HG02798 (cell line): ENCODE measurements around the gene FAM200B.

Source experiments
- ATAC-seq: cut with Tn5 transposase; IDR thresholded peaks from one replicate; pipeline ENCODE4 v1.9.1; 2021; ENCODE audit warnings: mild to moderate bottlenecking; ENCODE audit not compliant: unreplicated experiment, poor library complexity

Gene FAM200B

DNA sequence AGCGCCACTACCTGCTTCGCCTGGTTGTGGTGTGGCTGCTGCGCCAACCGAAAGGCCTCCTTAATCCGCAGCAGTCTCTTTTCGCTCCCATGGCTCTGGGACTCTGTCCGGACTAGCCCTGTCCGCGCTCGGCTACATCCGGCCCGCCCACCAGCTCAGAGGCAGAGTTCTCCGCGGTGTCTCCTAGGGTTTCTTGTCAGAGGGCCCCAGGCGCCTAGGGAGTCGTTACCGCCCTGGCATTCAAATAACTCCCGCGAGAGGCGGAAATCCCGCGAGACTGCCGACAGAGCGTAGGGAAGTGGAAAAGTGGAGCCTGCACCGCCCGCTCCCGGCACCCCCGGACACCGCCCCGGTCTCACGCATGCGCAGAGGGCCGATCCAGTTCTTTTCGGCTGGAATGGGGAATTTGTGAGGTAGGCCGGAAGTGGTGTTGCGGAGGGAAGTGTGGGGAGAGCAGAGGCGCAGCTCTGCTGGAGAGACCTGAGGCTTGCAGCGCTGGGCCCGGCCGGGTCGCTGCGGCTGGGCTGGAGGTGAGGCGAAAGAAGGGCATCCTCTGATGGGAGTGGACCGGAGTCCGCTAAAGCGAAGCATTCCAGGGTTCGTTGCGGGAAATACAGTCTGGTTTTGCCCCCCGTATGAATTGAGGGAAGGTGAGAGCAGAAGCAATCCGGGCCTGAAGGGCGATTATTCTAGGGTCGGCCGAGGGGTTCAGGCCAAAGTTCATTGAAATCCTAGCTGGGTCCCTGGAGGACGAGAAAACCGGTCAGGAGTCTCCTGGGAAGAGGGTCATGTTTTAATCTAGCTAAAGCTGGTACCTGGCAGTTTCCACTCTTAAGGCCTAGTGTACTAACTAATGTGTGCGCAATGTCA lies at the start of gene FAM200B:
TSS of gene FAM200B (plus strand) at position 456 of the 870 bp plus-strand sequence. CDS start 5,151 bp downstream, outside the sequence.
- peak; percentile 94 for ATAC-seq

DNA sequence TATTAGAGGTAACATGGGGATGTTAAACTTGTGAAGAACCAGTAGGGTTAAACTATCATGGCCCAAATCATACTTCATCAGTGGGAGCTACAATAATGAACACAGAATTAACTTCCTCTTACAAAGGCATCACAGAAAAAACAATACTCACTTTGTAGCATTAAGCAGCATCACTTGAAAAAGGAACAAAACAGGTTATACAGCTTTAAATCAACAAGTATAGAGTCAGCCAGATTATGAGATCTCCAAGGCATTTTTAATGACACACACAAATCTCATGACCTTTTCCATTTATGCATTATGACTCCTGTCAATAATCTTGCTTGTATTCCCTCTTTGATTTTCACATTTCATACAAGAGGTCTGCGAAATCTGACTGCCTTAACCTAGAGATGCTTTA lies 44.8 kb upstream of the FAM200B start:
- no peak for ATAC-seq

DNA sequence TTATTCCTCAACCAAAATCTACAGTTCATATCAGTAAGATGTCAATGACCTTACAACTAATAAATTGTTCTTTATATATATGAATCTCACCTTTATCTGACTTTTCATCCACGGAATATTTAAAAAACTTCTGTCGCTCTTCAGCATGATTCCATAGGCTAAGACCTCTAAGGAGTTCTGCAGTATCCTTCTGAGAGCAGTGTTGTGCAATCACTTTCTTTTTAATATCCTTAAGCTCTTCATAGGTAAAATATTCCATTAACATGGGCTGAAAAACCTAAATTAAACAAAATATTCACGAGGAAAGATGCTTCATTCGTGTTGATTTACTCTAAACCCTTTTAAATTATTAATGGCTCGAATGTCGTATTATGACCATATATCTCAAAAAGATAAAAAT lies 43.2 kb upstream of the FAM200B start:
- no peak for ATAC-seq

DNA sequence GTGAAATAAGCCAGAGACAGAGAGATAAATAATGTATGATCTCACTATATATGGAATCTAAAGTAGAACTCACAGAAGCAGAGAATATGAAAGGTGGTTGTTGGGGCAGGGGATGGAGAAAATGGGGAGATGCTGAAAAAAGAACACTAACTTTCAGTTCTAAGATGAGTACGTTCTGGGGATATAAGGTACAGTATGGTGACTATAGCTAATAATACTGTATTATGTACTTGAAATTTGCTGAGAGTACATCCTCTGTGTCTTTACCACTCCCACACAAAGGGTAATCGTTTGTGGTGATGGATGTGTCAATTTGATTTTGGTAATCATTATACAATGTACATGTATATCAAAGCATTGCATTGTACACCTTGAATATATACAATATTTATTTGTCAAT lies 33.0 kb upstream of the FAM200B start:
- no peak for ATAC-seq

DNA sequence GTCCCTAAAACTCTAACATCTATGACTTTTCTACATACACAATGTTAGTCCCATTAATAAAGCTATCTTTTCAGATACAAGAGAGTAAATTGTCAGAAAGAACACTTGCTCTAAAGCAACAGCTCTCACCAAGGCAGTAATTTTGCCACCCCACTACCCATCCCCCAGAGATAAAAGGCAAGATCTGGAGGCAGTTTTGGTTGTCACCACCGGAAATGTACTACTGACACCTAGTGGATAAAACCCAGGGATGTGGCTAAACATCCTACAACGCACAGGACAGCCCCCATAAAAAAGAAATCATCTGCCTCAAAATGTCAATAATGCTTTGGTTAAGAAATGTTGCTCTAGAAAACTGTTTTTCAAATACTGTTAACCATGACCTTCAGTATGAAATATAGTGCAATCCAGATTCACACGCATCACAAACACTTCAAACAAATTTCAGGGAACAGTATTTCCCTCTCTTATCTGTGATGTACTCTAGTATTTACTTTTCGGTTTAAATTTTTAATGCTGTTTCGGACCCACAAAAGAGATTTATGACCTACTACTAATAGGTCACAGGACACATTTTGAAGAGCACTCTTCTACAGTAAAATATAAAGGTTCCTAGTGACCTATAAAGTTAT lies 31.6 kb upstream of the FAM200B start:
- peak; percentile 55 for ATAC-seq

DNA sequence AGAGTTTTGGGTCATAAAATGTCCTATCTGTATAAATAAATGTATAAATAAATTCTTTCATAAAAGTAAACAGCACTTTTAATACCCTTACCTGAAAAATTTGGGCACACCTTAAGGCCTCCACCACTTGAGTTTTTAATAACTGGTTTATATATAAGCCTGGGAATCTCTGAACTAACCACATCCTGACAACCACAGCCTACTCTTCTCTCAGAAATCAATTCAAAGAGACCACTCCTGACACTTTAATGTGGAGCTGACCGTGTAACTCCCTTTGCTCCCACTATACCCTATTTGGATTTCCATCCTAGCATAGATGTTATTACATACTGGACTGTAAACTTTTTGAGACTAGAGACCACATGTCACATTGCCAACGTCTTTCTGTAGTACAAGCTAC lies 30.0 kb upstream of the FAM200B start:
- ATAC-seq: no peak

DNA sequence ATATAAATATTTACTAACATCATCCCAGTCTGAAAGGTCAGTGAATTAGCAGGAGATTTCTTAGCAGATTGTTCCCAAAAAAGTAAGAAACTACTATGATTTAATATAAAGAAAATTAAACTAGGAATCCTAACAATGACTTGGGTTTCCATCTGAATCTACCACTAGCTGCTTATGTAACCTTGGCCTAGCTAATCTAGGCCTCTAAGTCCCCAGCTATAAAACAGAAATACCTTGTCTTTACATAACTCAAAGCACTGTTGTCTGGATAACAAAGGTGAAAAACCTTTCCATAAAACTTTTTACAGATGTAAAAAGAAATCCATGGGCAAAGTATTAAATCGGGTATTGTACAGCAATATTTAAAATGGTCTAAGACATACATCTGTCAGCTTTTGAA lies 29.4 kb upstream of the FAM200B start:
- no peak for ATAC-seq

DNA sequence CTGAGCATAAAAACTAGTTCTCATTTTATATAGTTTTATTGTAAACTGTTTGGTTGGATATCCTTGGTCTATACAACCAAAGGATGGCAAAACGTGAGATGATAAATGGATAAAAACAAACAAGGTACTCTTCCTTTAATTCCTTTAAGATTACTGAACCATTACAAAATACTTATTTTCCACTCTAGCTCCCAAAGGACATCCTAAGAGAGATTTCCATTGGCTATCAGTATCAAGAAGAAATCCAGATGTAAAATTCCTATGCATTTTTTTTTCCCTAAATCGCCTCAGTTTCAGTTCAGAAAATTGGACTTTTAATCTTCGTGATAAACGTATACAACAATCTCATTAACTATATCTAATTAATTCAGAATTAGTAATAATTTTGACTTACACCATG lies 28.8 kb upstream of the FAM200B start:
- ATAC-seq: no peak

DNA sequence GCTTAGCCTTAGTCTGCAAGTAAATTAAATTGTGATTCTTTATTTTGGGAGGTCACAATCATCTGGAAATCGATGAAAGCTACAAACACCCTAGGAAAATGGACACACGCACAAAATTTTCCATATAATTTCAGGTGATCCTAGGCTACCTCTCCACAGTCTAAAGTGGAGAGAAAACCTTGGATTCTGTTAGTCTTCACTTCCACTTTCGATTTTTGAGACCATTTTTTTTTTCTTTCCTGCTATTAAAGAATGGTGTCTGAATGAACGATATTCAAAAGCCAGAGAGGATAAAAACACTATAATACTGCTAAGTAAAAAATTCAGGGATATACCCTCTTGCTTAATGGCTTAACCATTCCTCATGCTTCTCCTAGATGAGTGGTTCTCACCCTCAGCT lies 28.2 kb upstream of the FAM200B start:
- no peak for ATAC-seq

DNA sequence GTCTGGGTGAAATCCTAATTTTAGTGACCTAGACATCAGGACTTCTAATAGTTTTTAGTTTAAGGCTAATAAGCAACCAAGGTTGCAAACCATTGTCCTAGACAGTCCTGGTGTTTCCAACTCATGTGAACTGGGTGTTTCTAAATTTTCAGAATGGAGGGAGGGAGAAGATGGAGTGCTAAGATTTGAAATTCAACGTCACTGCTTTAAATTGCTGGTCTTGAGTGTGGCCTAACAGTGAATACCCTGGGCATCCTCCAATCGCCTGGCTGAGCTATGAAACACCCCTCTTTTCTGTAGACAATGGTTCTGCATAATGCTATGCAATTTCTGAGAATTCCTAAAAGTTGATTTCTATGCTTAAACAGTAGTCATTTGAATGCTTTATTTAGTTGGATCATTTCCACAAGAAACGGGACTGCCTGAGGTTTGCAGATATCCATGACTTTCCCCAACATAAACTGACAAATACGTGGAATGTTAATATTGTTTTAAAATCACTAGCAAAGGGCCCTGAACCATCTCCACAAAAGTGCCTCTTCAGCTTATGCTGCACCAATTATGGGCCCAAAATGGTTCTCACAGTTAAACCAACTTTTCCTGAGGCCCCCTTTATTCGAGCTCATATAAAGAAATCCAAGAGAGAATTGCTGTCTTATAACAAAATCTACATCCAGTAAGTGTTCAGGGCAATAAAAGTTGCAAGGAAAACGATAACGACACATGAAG lies 27.6 kb upstream of the FAM200B start:
- no peak for ATAC-seq

DNA sequence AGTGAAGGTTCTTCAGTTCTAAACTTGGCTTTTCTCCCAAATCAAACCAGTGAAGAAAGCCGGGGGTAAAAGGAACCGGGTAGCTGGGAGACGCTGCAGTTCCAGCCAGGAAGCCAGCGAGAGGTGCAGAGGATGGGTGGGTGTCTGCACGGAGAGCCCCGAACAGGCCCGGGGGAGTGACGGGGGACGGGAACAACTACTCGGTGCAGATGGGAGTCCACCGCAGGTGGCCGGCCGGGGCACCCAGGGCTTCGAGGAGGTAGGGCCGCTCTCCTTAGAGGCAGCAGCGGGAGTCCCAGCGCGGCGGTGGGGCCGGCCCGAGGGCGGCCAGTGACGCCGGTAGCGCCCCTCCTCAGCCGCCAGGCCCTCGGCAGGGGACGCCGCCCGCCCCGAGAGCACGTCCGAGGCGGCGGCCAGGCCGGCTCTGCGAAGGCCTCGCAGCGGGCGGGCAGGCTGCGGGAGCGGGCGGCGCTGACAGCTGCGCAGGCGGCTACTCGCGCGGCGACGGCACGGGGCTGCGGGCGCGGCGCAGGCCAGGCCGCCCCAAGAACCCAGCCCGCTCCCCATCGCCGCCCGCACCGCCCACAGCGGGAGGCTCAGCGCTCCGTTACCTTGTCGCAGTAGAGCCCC lies 26.9 kb upstream of the FAM200B start:
- ATAC-seq: peak; percentile 54

DNA sequence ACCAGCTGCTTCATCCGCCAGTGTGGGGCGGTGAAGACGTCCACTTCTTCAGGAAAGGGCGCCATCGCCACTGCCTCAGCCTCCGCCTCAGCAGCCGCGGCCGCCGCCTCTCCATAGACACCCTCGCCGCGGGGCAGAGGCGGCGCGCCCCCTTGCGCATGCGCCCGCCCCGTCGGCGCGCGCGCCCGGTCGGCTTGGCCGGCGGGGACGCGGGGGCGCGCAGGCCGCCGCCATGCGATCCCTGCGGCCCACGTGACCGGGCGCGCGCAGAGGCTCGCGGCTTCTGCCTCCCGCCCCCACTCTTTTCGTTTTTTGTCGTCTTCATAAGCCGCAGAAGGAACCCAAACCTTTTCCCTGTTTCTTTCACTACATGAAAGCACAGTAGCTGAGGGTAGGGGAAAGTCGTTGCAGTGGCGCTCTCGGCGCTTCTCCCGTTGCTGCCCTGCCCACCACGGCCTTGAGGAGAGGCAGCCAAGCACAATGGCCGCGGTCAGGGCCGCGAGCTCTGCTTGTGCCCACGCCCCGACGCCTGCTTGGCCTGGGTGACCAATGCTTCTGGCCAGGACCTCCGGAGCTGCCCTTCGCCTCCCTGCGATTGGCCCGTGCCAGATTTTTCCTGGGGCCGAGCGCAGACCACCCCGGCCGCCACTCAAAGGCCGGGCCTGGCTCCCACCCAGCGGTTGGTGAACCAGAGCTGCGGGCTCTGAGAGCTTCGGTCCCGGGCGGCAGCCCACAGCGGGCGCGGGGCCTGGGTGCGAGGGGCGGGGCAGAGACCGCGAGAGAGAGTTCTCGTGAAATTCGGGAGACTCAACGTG lies 26.2 kb upstream of the FAM200B start, which contains the start of gene FBXL5:
TSS of gene FBXL5 (minus strand) at position 135 of the 815 bp plus-strand sequence. CDS start at position 65, 70 bp downstream.
- peak; percentile 82 for ATAC-seq

DNA sequence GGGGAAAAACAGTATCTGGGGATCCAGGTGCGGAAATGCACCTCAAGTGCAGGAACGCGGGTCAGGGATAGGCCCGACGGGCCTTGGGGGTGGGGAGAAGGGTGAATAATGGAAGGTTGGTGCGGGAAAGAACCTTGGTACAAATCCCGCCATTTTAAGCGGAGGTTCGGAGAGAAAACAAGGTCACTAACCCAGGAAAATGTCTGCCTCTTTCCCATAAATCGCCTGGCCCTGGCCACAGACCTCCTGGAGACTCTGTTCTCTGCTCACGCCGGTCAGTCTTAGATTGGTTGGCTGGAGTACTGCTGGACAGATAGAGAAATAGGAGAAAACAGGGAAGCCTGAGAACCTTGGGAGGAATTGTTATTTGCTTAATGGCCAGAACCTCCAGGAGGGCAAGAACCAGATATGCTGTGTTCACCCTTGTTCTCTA lies 25.6 kb upstream of the FAM200B start:
- ATAC-seq: no peak

DNA sequence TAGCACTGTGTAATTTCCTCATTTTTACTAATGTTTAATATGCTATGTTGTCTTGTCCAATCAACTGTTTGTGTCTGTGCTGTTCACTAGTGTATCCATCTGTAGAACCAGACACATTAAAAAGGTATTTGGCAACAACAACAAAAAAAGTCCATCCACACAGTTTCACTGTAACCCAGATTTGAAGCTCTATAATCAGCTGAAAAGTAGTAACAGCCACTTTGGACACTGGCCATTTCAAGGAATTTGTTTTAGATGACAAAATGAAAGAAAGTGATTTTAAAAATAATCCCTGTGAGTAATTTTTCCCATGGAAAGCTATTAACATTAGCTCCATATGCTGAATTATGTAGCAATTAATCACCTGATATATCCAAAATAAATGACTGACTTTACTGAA lies 24.3 kb upstream of the FAM200B start:
- ATAC-seq: no peak

DNA sequence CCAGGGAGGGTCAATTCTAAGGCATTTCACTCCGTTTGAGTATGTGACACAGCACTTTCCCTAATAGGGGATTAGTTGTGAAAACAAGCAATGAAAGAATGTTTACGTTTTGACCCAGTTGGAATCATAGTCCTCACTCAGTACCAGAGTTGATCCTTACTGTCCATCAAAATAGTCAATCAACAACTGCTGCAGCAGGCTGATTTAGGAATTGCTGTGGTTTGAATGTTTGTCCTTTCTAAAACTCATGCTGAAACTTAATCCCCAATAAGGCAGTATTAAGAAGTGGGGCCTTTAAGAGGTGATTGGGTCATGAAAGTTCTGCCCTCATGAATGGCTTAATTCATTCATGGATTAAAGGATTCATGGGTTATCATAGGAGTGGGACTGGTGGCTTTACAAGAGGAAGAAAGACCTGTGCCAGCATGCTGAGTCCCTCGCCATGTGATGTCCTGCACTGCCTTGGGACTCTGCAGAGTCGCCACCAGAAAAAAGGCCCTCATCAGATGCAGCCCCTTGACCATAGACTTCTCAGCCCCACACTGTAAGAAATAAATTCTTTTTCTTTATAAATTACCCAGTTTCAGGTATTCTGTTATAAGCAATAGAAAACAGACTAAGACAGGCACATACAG lies 23.4 kb upstream of the FAM200B start:
- ATAC-seq: no peak

DNA sequence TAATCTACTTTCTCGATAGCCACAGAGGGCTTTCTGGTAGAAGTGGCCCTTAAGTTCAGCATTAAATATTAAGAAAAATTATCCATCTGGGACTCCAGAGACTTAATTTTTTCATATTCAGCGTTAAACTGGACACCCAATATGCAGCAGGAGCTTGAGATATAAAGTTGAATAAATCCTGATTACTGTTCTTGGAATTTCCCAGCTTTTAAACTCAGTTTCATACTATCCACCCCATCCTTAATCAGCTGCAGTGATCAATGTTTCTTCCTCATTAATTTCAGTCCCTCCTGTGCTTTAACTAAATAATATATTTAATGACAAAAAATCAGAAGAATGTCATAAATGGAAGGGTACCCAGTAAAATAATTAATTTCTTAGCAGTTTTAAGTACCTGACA lies 22.8 kb upstream of the FAM200B start:
- no peak for ATAC-seq

DNA sequence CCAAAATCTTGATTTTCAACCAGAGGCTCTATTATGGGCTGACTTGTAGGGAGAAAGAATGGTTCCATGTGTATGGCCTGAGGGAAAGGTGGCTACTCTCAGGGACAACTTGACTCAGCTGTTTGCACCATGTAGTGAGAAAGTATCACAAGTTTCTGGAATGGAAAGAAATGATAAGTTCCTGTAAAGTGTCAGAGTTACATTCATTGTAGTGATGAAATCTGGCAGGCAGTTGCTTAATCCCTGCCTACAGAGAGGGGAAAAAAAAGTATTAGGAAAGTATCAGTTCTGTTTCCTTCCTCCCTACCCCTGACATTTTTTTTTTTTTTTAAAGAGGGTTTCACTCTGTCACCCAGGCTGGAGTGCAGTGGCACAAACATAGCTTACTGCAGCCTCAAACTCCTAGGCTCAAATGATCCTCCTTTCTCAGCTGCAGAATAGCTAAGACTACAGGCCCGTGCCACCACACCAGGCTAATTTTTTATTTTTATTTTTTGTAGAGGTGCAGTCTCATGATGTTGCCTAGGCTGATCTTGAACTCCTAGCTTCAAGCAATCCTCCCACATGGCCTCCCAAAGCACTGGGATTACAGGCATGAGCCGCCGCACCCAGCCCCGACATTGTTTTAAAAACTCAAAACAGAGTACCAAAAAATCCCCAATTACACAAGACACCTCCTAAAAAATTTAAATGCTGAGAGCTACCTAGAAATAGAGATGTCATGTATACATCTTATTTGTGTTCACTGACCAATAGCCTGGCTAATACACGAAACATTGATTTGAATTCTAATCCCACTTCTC lies 21.7 kb upstream of the FAM200B start:
- no peak for ATAC-seq

DNA sequence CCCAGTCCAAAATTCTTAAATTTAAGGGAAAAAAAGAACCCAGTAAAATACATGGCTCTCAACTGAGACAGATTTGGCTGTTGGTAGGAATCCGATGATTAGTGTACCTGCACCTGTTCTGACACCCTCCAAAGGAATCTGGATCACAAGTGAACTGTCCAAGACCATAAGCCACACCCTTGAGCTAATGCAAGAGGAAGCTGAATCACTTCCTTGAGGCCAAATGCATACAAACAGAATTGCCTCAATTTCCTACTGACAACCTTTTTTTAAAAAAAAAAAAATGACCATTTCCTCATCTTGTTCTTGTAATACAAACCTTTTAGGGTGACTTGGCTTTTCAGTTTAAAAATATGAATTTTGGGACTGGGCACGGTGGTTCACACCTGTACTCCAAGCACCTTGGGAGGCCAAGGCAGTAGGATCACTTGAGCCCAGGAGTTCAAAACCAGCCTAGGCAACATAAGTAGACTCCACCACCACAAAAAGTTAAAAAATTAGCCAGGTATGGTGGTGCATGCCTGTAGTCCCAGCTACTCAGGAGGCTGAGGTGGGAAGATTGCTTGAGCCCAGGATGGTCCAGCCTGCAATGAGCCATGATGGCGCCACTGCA lies 15.8 kb upstream of the FAM200B start:
- ATAC-seq: no peak
